Tibial nerve (tissue), 4 donors: ENCODE measurements around the gene JAKMIP1. TPM values are rescaled to one million over a fixed set of nuclear protein-coding genes. Genes with fewer than 3 reads are reported as not detected.

Source experiments
- DNase-seq, 2 donors: peaks; one replicate each; pipeline ENCODE4 v3.0.0-alpha.2; 2019; ENCODE audit warnings: low spot score in 2 of 2
- H3K27ac ChIP-seq, 4 donors: fragments of 200-600 bp; sonication (generic) in 3 of 4; one replicate each; pipeline ENCODE4 v1.5.1; 2017 to 2019; ENCODE audit warnings: mild to moderate bottlenecking in 1 of 4
- H3K27me3 ChIP-seq, 2 donors: fragments of 200-600 bp; sonication (generic) in 1 of 2; one replicate each; pipeline versions ENCODE4 v1.5.1 to v1.6.0; 2017 to 2019
- H3K36me3 ChIP-seq, 3 donors: fragments of 200-600 bp; sonication (generic); one replicate each; pipeline ENCODE4 v1.5.1; 2018 to 2019
- H3K4me1 ChIP-seq, 4 donors: fragments of 200-600 bp; sonication (generic) in 3 of 4; one replicate each; pipeline ENCODE4 v1.5.1; 2017 to 2019
- H3K4me3 ChIP-seq, 4 donors: fragments of 200-600 bp; sonication (generic) in 3 of 4; one replicate each; pipeline ENCODE4 v1.5.1; 2017 to 2019; ENCODE audit warnings: mild to moderate bottlenecking in 1 of 4, moderate library complexity in 1 of 4
- H3K9me3 ChIP-seq, 4 donors: fragments of 200-600 bp; sonication (generic) in 3 of 4; one replicate each; pipeline ENCODE4 v1.5.1; 2017 to 2019
- CTCF ChIP-seq, 5 experiments: fragments of 200-600 bp in 3 of 5; fragments of 450-650 bp in 2 of 5; sonication (generic) in 3 of 5; IDR thresholded peaks; one replicate each; pipeline ENCODE4 v1.5.1; 2016 to 2019; ENCODE audit warnings: antibody characterized with exemption in 5 of 5, mild to moderate bottlenecking in 3 of 5, moderate library complexity in 2 of 5
- EP300 ChIP-seq, 2 donors: sonication (generic); formaldehyde crosslinking; IDR thresholded peaks; one replicate each; pipeline ENCODE4 v1.6.1; 2017; ENCODE audit warnings: antibody characterized with exemption in 2 of 2, mild to moderate bottlenecking in 1 of 2
- POLR2A ChIP-seq, 2 donors: fragments of 450-650 bp; IDR thresholded peaks; one replicate each; pipeline ENCODE4 v1.6.1; 2017; ENCODE audit warnings: antibody characterized with exemption in 2 of 2, mild to moderate bottlenecking in 2 of 2, moderate library complexity in 2 of 2
- WGBS, 2 donors: methylation state at CpG; one replicate each; pipeline ENCODE4 v1.1.5; 2018; 5-methylcytosine and 5-hydroxymethylcytosine counted together
- total RNA-seq, 4 donors: library from RNA; depleted of rRNA; stranded (reverse); fragments of >200 nt; gene quantifications; one replicate each; pipeline ENCODE4 v1.1.0, GENCODE V29; 2016

Gene JAKMIP1
- total RNA-seq, 4 donors from 2014 or later, result 0.30 to 2.5 (median 1.2) TPM

GRCh38 chr4:6071191-6071958 lies 129.0 kb downstream of the JAKMIP1 start:
- WGBS, 2 donors, result 72 to 75% methylated on average over 12 to 13 of the region's 14 CpGs
- TF ChIP-seq POLR2A (IDR thresholded peaks at IDR 0.05) (no peak), CTCF (IDR thresholded peaks at IDR 0.05) (no peak), EP300 (IDR thresholded peaks at IDR 0.05) (no peak)
- no peaks in the 10 kb centered on the region for H3K4me1 ChIP-seq
- H3K9me3 ChIP-seq, result no peaks in the 10 kb centered on the region
- H3K27ac ChIP-seq, result no peak overlapping the region
- DNase-seq, result no peak
- H3K4me3 ChIP-seq, result no peak overlapping the region
- H3K27me3 ChIP-seq, result no peaks in the 10 kb centered on the region
- no peaks in the 10 kb centered on the region for H3K36me3 ChIP-seq

GRCh38 chr4:6069845-6070709 lies 130.3 kb downstream of the JAKMIP1 start:
- Histone ChIP-seq H3K27me3 (no peaks in the 10 kb centered on the region), H3K4me3 (no peak overlapping the region), H3K4me1 (no peaks in the 10 kb centered on the region), H3K9me3 (no peaks in the 10 kb centered on the region), H3K36me3 (no peaks in the 10 kb centered on the region), H3K27ac (no peak overlapping the region)
- TF ChIP-seq EP300 (IDR thresholded peaks at IDR 0.05) (no peak), POLR2A (IDR thresholded peaks at IDR 0.05) (no peak), CTCF (IDR thresholded peaks at IDR 0.05) (no peak)
- no peak for DNase-seq
- WGBS, 2 donors, result 78 to 86% methylated on average over 29 of the region's 29 CpGs

- H3K4me3 ChIP-seq, result no peak overlapping the region
- no peak for TF ChIP-seq CTCF (IDR thresholded peaks at IDR 0.05)
- TF ChIP-seq EP300 (IDR thresholded peaks at IDR 0.05), result no peak
- TF ChIP-seq POLR2A (IDR thresholded peaks at IDR 0.05), result no peak
- H3K27ac ChIP-seq, result no peak overlapping the region
- no peaks in the 10 kb centered on the region for H3K4me1 ChIP-seq
- 74 to 79% methylated on average over 2 of the region's 2 CpGs for WGBS, 2 donors
- no peaks in the 10 kb centered on the region for H3K9me3 ChIP-seq
- H3K36me3 ChIP-seq, result no peaks in the 10 kb centered on the region
- H3K27me3 ChIP-seq, result no peaks in the 10 kb centered on the region
- DNase-seq, result no peak
These were observed 131.4 kb downstream of the JAKMIP1 start for GRCh38 chr4:6068986-6069385.

GRCh38 chr4:6065934-6066590 lies 134.3 kb downstream of the JAKMIP1 start:
- 62 to 63% methylated on average over 10 of the region's 10 CpGs for WGBS, 2 donors
- no peaks in the 10 kb centered on the region for H3K27me3 ChIP-seq
- DNase-seq, result no peak

More at GRCh38 chr4:6065934-6066590, 134.3 kb downstream of the JAKMIP1 start:
- Histone ChIP-seq H3K4me1 (no peaks in the 10 kb centered on the region), H3K4me3 (no peak overlapping the region), H3K9me3 (peaks cover 0 to 6% (median 0%) of the 10 kb centered on the region in 4 donors), H3K27ac (no peak overlapping the region), H3K36me3 (no peaks in the 10 kb centered on the region)
- TF ChIP-seq CTCF (IDR thresholded peaks at IDR 0.05) (no peak), EP300 (IDR thresholded peaks at IDR 0.05) (no peak), POLR2A (IDR thresholded peaks at IDR 0.05) (no peak)
